ENCODE data around the gene GNAZ.

GRCh38 chr22:23070418-23071229 is at the start of gene GNAZ:
- TF ChIP-seq POLR2A (IDR thresholded peaks at IDR 0.05) = no peak
- TF ChIP-seq, protein P1, sequence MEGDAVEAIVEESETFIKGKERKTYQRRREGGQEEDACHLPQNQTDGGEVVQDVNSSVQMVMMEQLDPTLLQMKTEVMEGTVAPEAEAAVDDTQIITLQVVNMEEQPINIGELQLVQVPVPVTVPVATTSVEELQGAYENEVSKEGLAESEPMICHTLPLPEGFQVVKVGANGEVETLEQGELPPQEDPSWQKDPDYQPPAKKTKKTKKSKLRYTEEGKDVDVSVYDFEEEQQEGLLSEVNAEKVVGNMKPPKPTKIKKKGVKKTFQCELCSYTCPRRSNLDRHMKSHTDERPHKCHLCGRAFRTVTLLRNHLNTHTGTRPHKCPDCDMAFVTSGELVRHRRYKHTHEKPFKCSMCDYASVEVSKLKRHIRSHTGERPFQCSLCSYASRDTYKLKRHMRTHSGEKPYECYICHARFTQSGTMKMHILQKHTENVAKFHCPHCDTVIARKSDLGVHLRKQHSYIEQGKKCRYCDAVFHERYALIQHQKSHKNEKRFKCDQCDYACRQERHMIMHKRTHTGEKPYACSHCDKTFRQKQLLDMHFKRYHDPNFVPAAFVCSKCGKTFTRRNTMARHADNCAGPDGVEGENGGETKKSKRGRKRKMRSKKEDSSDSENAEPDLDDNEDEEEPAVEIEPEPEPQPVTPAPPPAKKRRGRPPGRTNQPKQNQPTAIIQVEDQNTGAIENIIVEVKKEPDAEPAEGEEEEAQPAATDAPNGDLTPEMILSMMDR (IDR thresholded peaks at IDR 0.05) = no peak
- TF ChIP-seq POLR2AphosphoS5 (IDR thresholded peaks at IDR 0.05) = no peak
- no peak for TF ChIP-seq EP300 (IDR thresholded peaks at IDR 0.05; ENCODE audit: low read depth)

All from transverse colon (tissue), 4 donors.